Suprapubic skin (tissue), 4 donors: ENCODE results near the gene DPP9. TPM values are rescaled to one million over a fixed set of nuclear protein-coding genes. Genes with fewer than 3 reads are reported as not detected.

Experiments
- DNase-seq, 2 donors: peaks; one replicate each; pipeline ENCODE4 v3.0.0-alpha.2; 2019; ENCODE audit warnings: low spot score in 2 of 2
- H3K27ac ChIP-seq: fragments of 200-600 bp; sonication (generic); one replicate; pipeline ENCODE4 v1.5.1; 2019
- H3K27me3 ChIP-seq: fragments of 200-600 bp; sonication (generic); one replicate; pipeline ENCODE4 v1.5.1; 2019
- H3K36me3 ChIP-seq: fragments of 200-600 bp; sonication (generic); one replicate; pipeline ENCODE4 v1.5.1; 2019
- H3K4me1 ChIP-seq: fragments of 200-600 bp; sonication (generic); one replicate; pipeline ENCODE4 v1.5.1; 2019
- H3K4me3 ChIP-seq: fragments of 200-600 bp; sonication (generic); one replicate; pipeline ENCODE4 v1.5.1; 2019; ENCODE audit warnings: mild to moderate bottlenecking
- H3K9me3 ChIP-seq: fragments of 200-600 bp; sonication (generic); one replicate; pipeline ENCODE4 v1.5.1; 2019
- CTCF ChIP-seq, 2 donors: fragments of 200-600 bp in 1 of 2; fragments of 450-650 bp in 1 of 2; sonication (generic) in 1 of 2; IDR thresholded peaks; one replicate each; pipeline ENCODE4 v1.5.1; 2016 to 2019; ENCODE audit warnings: antibody characterized with exemption in 2 of 2, mild to moderate bottlenecking in 1 of 2, moderate library complexity in 1 of 2
- EP300 ChIP-seq: sonication (generic); formaldehyde crosslinking; IDR thresholded peaks from one replicate; pipeline ENCODE4 v1.6.1; 2017; ENCODE audit warnings: antibody characterized with exemption
- POLR2A ChIP-seq, 2 donors: fragments of 450-650 bp; IDR thresholded peaks; one replicate each; pipeline ENCODE4 v1.6.1; 2017; ENCODE audit warnings: antibody characterized with exemption in 2 of 2, mild to moderate bottlenecking in 2 of 2, moderate library complexity in 2 of 2
- POLR2AphosphoS5 ChIP-seq, 3 donors: sonication (generic); formaldehyde crosslinking; IDR thresholded peaks; one replicate each; pipeline ENCODE4 v1.6.1; 2017; ENCODE audit warnings: antibody characterized with exemption in 3 of 3
- WGBS: methylation state at CpG from one replicate; pipeline ENCODE4 v1.1.5; 2018; 5-methylcytosine and 5-hydroxymethylcytosine counted together
- total RNA-seq, 4 donors: library from RNA; depleted of rRNA; stranded (reverse); fragments of >200 nt; gene quantifications; one replicate each; pipeline ENCODE4 v1.1.0, GENCODE V29; 2016

DPP9 gene
- total RNA-seq, 4 donors from 2014 or later = 51.2 to 126 (median 84.1) TPM

- Histone ChIP-seq H3K27me3 (no peaks in the 10 kb centered on the region), H3K36me3 (peaks cover 26% of the 10 kb centered on the region), H3K9me3 (no peaks in the 10 kb centered on the region), H3K27ac (no peak overlapping the region), H3K4me3 (no peak overlapping the region), H3K4me1 (peaks cover 23% of the 10 kb centered on the region)
- no peak for DNase-seq
- WGBS = 61% methylated on average over 4 of the region's 4 CpGs
- TF ChIP-seq POLR2A (IDR thresholded peaks at IDR 0.05) = no peak
Observed at GRCh38 chr19:4673216-4673615, 50.4 kb downstream of the DPP9 start.

- Histone ChIP-seq H3K9me3 (no peaks in the 10 kb centered on the region), H3K4me3 (no peak overlapping the region), H3K4me1 (peaks cover 28% of the 10 kb centered on the region), H3K36me3 (peaks cover 33% of the 10 kb centered on the region), H3K27me3 (no peaks in the 10 kb centered on the region), H3K27ac (no peak overlapping the region)
- WGBS = 42% methylated on average over 9 of the region's 10 CpGs
- no peak for DNase-seq
- TF ChIP-seq CTCF (IDR thresholded peaks at IDR 0.05) = no peak
- TF ChIP-seq POLR2A (IDR thresholded peaks at IDR 0.05) = no peak
- TF ChIP-seq POLR2AphosphoS5 (IDR thresholded peaks at IDR 0.05) = no peak
- TF ChIP-seq EP300 = no peak
Observed at GRCh38 chr19:4671185-4671851, 52.3 kb downstream of the DPP9 start.

GRCh38 chr19:4669723-4670480 lies 53.7 kb downstream of the DPP9 start, which contains the start of gene MYDGF:
TSS of gene MYDGF (minus strand) at chr19:4670342. CDS start at chr19:4670334, 8 bp downstream.
- Histone ChIP-seq H3K36me3 (peaks cover 34% of the 10 kb centered on the region), H3K27me3 (no peaks in the 10 kb centered on the region), H3K4me3 (peak within 1 kb of the TSS; percentile 89), H3K9me3 (no peaks in the 10 kb centered on the region), H3K27ac (peak within 1 kb of the TSS; percentile 75), H3K4me1 (peaks cover 28% of the 10 kb centered on the region)
- peak; percentile 69 to 96 (median 87) for TF ChIP-seq POLR2AphosphoS5 (IDR thresholded peaks at IDR 0.05)
- TF ChIP-seq POLR2A (IDR thresholded peaks at IDR 0.05) = no peak
- WGBS = 0% methylated on average over 2 of the region's 75 CpGs
- DNase-seq = peak; percentile 95 to 97

- Histone ChIP-seq H3K4me1 (peaks cover 25% of the 10 kb centered on the region), H3K36me3 (peaks cover 80% of the 10 kb centered on the region), H3K27me3 (no peaks in the 10 kb centered on the region), H3K9me3 (no peaks in the 10 kb centered on the region), H3K4me3 (no peak overlapping the region), H3K27ac (no peak overlapping the region)
- 88% methylated on average over 6 of the region's 12 CpGs for WGBS
- no peak for DNase-seq
- TF ChIP-seq EP300 (no peak), CTCF (IDR thresholded peaks at IDR 0.05) (no peak), POLR2AphosphoS5 (IDR thresholded peaks at IDR 0.05) (no peak), POLR2A (IDR thresholded peaks at IDR 0.05) (no peak)
Observed at GRCh38 chr19:4664642-4665041, 59.0 kb downstream of the DPP9 start.

- Histone ChIP-seq H3K4me1 (peaks cover 6% of the 10 kb centered on the region), H3K9me3 (peaks cover 7% of the 10 kb centered on the region), H3K27ac (no peak overlapping the region), H3K27me3 (no peaks in the 10 kb centered on the region), H3K4me3 (no peak overlapping the region), H3K36me3 (peaks cover 91% of the 10 kb centered on the region)
- DNase-seq = no peak
- TF ChIP-seq CTCF (IDR thresholded peaks at IDR 0.05) (no peak), EP300 (no peak), POLR2A (IDR thresholded peaks at IDR 0.05) (no peak), POLR2AphosphoS5 (IDR thresholded peaks at IDR 0.05) (no peak)
- 74% methylated on average over 6 of the region's 6 CpGs for WGBS
Observed at GRCh38 chr19:4662812-4663211, 60.8 kb downstream of the DPP9 start.

- Histone ChIP-seq H3K4me3 (no peak overlapping the region), H3K27ac (no peak overlapping the region), H3K36me3 (peaks cover 91% of the 10 kb centered on the region), H3K27me3 (no peaks in the 10 kb centered on the region), H3K4me1 (peaks cover 5% of the 10 kb centered on the region), H3K9me3 (peaks cover 7% of the 10 kb centered on the region)
- 84% methylated on average over 13 of the region's 20 CpGs for WGBS
- DNase-seq = no peak
- TF ChIP-seq CTCF (IDR thresholded peaks at IDR 0.05) (no peak), EP300 (no peak), POLR2AphosphoS5 (IDR thresholded peaks at IDR 0.05) (no peak), POLR2A (IDR thresholded peaks at IDR 0.05) (no peak)
Observed at GRCh38 chr19:4662020-4662695, 61.5 kb downstream of the DPP9 start.
